Stomach (tissue), 4 donors: ENCODE results near the gene PTPRK.

ENCODE experiments used
- EP300 ChIP-seq: sonication (generic); formaldehyde crosslinking; IDR thresholded peaks from one replicate; pipeline ENCODE4 v1.6.1; 2017; ENCODE audit warnings: antibody characterized with exemption
- POLR2A ChIP-seq, 4 donors: fragments of 450-650 bp; IDR thresholded peaks; one replicate each; pipeline ENCODE4 v1.6.1; 2016; ENCODE audit warnings: antibody characterized with exemption in 4 of 4, control low read depth in 2 of 4, mild to moderate bottlenecking in 1 of 4, moderate library complexity in 1 of 4
- POLR2AphosphoS5 ChIP-seq, 3 donors: sonication (generic); formaldehyde crosslinking; IDR thresholded peaks; one replicate each; pipeline ENCODE4 v1.6.1; 2016; ENCODE audit warnings: antibody characterized with exemption in 3 of 3
- TF ChIP-seq, protein P1 (sequence below), 7 experiments: fragments of 450-650 bp in 4 of 7; fragments of 200-600 bp in 3 of 7; sonication (generic) in 3 of 7; IDR thresholded peaks; one replicate each; pipeline ENCODE4 v1.5.1; 2016 to 2019; ENCODE audit warnings: antibody characterized with exemption in 7 of 7, control low read depth in 2 of 7, mild to moderate bottlenecking in 1 of 7

DNA sequence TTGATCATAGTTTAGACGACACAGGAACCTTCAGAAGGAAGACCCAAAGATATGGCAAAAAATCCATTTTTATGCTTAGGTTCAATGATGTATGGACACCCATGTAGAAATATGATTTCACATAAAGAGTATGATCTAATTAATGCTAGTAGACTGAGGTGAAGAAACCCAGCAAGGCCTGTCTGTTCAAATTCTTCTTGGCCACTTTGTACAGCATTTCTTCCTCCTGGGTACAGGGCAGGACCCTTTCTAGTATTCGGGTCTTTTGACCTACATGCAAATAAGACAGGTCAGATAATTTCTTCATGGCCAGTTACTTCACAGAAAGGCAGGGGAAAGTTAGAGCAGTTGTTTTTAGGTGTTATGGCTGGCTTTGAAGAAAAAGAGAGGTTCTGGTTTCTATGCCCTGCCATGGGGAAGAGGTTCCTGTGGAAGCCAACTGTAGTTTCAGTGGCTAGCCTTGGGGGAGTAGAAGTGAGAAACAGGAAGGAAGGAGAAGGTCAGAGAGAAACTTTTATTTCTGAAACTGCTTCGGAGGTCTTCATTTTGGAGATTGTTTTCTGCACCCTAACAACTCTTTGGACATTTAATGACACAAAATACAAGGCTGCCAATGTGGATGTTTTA is 208.3 kb downstream of the PTPRK start:
- TF ChIP-seq, protein P1, sequence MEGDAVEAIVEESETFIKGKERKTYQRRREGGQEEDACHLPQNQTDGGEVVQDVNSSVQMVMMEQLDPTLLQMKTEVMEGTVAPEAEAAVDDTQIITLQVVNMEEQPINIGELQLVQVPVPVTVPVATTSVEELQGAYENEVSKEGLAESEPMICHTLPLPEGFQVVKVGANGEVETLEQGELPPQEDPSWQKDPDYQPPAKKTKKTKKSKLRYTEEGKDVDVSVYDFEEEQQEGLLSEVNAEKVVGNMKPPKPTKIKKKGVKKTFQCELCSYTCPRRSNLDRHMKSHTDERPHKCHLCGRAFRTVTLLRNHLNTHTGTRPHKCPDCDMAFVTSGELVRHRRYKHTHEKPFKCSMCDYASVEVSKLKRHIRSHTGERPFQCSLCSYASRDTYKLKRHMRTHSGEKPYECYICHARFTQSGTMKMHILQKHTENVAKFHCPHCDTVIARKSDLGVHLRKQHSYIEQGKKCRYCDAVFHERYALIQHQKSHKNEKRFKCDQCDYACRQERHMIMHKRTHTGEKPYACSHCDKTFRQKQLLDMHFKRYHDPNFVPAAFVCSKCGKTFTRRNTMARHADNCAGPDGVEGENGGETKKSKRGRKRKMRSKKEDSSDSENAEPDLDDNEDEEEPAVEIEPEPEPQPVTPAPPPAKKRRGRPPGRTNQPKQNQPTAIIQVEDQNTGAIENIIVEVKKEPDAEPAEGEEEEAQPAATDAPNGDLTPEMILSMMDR (IDR thresholded peaks at IDR 0.05) = no peak
- TF ChIP-seq POLR2A (IDR thresholded peaks at IDR 0.05) (no peak), POLR2AphosphoS5 (IDR thresholded peaks at IDR 0.05) (no peak), EP300 (no peak)
